Lower lobe of right lung (tissue), 2 donors: Measurements from ENCODE around the gene EYA2. TPM values are rescaled to one million over a fixed set of nuclear protein-coding genes. Genes with fewer than 3 reads are reported as not detected.

Experiments used
- ATAC-seq, 2 donors: fragments of 200-7000 bp; cut with Tn5 transposase; one replicate each; pipeline ENCODE4 v1.9.1; 2020 to 2022; ENCODE audit warnings: mild to moderate bottlenecking in 2 of 2, moderate library complexity in 2 of 2
- DNase-seq: peaks from one replicate; pipeline ENCODE4 v3.0.0-alpha.2; 2020
- H3K27ac ChIP-seq: fragments of 200-600 bp; one replicate; pipeline ENCODE4 v1.8.0; 2022
- H3K27me3 ChIP-seq: fragments of 200-600 bp; one replicate; pipeline ENCODE4 v1.8.0; 2022; ENCODE audit warnings: low read depth
- H3K36me3 ChIP-seq: fragments of 200-600 bp; one replicate; pipeline ENCODE4 v1.8.0; 2022; ENCODE audit warnings: mild to moderate bottlenecking
- H3K4me1 ChIP-seq: fragments of 200-600 bp; one replicate; pipeline ENCODE4 v1.8.0; 2022
- H3K4me3 ChIP-seq: fragments of 200-600 bp; one replicate; pipeline ENCODE4 v1.8.0; 2022; ENCODE audit warnings: mild to moderate bottlenecking
- H3K9me3 ChIP-seq: fragments of 200-600 bp; one replicate; pipeline ENCODE4 v1.8.0; 2022
- intact Hi-C: fragments of 100-400 bp; cut with DNase I; formaldehyde crosslinking; loops from one replicate; pipeline ENCODE4 v1.11.0; 2022
- total RNA-seq: library from RNA; stranded (reverse); fragmentation: NEBNext Ultra II Directional; extraction: Animal tissue kit (Norgen Biotek cat#: 25700); gene quantifications from one replicate; pipeline ENCODE4 v1.2.1, GENCODE V29; 2021
- TF ChIP-seq, protein P1 (sequence below): fragments of 200-600 bp; IDR thresholded peaks from one replicate; pipeline ENCODE4 v1.8.0; 2022; ENCODE audit warnings: antibody characterized with exemption, mild to moderate bottlenecking
- donor health status: DM: no; HTN: yes; CAD: no; lungs with severe emphysema.

The EYA2 gene
- total RNA-seq, 1 donor from 2014 or later: 3.5 TPM

DNA sequence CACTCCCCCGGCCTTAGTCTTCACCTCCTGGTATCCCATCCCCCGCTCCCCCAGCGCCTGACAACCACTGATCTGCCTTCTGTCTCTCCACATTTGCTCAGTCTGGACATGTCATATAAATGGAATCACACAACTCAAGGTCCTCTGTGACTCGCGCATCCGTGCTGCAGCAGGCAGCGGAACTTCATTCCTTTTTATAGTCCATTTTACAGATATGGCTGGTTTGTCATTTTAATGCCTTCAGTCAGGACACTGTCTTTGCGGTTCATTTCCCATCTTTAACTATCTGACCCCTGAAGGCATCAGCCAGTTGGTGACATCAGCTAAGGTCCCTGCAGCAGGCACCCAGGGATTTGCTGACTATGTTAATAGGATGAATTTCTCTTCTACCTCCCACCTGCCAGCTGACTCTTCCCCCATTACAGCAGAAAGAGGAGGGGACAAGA, 336.2 kb downstream of the EYA2 start:
- no peak overlapping the region for H3K4me3 ChIP-seq

GRCh38 chr20:47231382-47232039, 336.9 kb downstream of the EYA2 start:
- no peak overlapping the region for H3K4me3 ChIP-seq
- DNase-seq: no peak
- TF ChIP-seq, protein P1, sequence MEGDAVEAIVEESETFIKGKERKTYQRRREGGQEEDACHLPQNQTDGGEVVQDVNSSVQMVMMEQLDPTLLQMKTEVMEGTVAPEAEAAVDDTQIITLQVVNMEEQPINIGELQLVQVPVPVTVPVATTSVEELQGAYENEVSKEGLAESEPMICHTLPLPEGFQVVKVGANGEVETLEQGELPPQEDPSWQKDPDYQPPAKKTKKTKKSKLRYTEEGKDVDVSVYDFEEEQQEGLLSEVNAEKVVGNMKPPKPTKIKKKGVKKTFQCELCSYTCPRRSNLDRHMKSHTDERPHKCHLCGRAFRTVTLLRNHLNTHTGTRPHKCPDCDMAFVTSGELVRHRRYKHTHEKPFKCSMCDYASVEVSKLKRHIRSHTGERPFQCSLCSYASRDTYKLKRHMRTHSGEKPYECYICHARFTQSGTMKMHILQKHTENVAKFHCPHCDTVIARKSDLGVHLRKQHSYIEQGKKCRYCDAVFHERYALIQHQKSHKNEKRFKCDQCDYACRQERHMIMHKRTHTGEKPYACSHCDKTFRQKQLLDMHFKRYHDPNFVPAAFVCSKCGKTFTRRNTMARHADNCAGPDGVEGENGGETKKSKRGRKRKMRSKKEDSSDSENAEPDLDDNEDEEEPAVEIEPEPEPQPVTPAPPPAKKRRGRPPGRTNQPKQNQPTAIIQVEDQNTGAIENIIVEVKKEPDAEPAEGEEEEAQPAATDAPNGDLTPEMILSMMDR: no peak
- H3K4me1 ChIP-seq: no peaks in the 10 kb centered on the region
- H3K36me3 ChIP-seq: peaks cover 100% of the 10 kb centered on the region
- intact Hi-C loops: no loop called here
- H3K27ac ChIP-seq: no peak overlapping the region
- H3K9me3 ChIP-seq: no peaks in the 10 kb centered on the region
- ATAC-seq: no peak
- H3K27me3 ChIP-seq: no peaks in the 10 kb centered on the region

More for the DNA sequence above, 336.2 kb downstream of the EYA2 start:
- Histone ChIP-seq H3K9me3 (no peaks in the 10 kb centered on the region), H3K27me3 (no peaks in the 10 kb centered on the region), H3K4me1 (no peaks in the 10 kb centered on the region), H3K27ac (no peak overlapping the region), H3K36me3 (peaks cover 100% of the 10 kb centered on the region)
- no peak for DNase-seq
- TF ChIP-seq, protein P1: no peak
- no peak for ATAC-seq
- intact Hi-C loops: no loop called here

- ATAC-seq: no peak
- Histone ChIP-seq H3K27ac (no peak overlapping the region), H3K36me3 (peaks cover 100% of the 10 kb centered on the region), H3K4me1 (no peaks in the 10 kb centered on the region), H3K9me3 (no peaks in the 10 kb centered on the region), H3K27me3 (no peaks in the 10 kb centered on the region), H3K4me3 (no peak overlapping the region)
- DNase-seq: no peak
- intact Hi-C loops: no loop called here
- TF ChIP-seq, protein P1: no peak
These were observed 337.9 kb downstream of the EYA2 start for GRCh38 chr20:47232518-47232917.

DNA sequence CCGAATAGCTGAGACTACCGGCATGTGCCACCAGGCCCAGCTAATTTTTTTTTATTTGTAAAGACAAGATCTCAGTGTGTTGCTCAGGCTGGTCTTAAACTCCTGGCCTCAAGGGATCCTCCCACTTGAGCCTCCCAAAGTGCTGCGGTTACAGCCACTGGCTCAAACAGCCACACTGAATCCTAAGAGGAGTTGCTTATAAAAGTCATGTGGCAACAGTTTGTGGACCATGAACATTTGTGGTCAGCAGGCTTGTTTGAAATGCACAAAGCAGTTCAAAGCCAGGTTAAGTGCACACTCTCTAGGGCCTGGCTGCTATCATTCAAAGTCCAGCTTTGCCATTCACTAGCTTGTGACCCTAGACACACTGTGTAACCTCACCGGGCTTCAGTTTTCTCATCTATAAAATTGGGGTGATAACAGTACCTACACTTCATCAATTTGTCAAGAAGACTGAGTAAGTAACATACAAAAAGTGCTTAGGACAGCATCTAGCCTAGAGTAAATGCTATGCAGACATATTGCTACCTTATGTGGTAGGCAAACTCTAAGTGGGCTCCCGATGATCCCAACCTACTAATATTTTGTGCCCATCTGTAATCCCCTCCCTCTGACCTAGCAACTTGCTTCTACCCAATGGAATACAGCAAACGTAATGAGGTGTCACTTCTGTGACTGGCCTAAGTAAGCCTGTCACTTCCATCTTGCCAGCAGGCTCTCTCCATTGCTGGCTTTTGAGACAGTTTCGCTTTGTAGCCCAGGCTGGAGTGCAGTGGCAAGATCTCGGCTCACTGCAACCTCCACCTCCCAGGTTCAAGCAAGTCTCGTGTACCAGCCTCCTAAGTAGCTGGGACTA, 338.9 kb downstream of the EYA2 start:
- DNase-seq (no peak), ATAC-seq (no peak)
- no peaks in the 10 kb centered on the region for H3K9me3 ChIP-seq
- H3K27me3 ChIP-seq: no peaks in the 10 kb centered on the region
- no peaks in the 10 kb centered on the region for H3K4me1 ChIP-seq
- no peak overlapping the region for H3K27ac ChIP-seq
- peaks cover 100% of the 10 kb centered on the region for H3K36me3 ChIP-seq
- no peak overlapping the region for H3K4me3 ChIP-seq
- TF ChIP-seq, protein P1: no peak
- intact Hi-C loops: no loop called here

DNA sequence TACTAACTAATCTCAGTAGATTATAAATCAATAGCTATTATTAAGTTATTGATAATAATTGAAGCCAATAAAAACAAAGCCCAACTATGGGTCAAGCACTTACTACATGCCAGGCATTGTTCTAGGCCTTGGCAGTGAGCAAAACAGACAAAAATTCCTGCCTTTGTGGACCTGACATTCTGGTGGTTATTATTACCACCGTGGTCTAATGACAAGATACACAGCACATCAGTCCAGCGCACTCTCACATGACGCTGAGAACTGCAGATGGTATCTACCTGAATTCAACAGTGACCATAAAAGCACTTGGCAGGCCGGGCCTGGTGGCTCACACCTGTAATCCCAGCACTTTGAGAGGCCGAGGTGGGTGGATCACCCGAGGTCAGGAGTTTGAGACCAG, 340.5 kb downstream of the EYA2 start:
- TF ChIP-seq, protein P1: no peak
- Histone ChIP-seq H3K36me3 (peaks cover 96% of the 10 kb centered on the region), H3K9me3 (no peaks in the 10 kb centered on the region), H3K4me3 (no peak overlapping the region), H3K27ac (no peak overlapping the region), H3K27me3 (no peaks in the 10 kb centered on the region), H3K4me1 (no peaks in the 10 kb centered on the region)
- ATAC-seq (no peak), DNase-seq (no peak)
- intact Hi-C loops: no loop called here
